ENCODE results near the gene CDC42EP3.

CDC42EP3 gene

DNA sequence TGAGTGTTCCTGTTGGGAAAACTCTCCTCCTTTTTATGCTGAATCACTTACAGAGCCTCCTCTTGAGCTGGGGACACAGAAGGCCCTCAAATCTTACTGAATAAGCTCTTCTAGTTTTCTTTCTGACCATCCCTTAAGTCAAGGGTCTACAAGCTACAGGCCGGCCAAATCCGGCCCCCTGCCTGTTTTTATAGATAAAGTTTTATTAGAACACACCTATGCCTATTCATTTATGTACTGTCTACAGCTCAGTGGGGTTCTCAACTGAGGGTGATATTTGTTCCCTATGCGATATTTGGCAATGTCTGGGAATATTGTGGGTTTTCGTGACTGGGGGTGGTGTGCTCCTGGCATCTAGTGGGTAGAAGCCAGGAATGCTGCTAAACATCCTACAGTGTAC is 14.0 kb downstream of the CDC42EP3 start:
- Histone ChIP-seq H3K4me1 (ENCODE audit: control insufficient read depth, insufficient read depth, low read length) (peaks cover 19% of the 10 kb centered on the region), H3K4me3 (ENCODE audit: low read length) (no peak overlapping the region), H3K36me3 (ENCODE audit: control insufficient read depth, insufficient read depth, low read length) (no peaks in the 10 kb centered on the region), H3K27ac (ENCODE audit: low read length) (no peak overlapping the region), H3K27me3 (ENCODE audit: control insufficient read depth, insufficient read depth, low read length) (no peaks in the 10 kb centered on the region), H3K9me3 (ENCODE audit: control insufficient read depth, insufficient read depth, low read length) (no peaks in the 10 kb centered on the region)
- no peak for DNase-seq (ENCODE audit: low read depth, low spot score)
- WGBS (ENCODE audit: insufficient coverage, insufficient read length) = no CpG with 5 or more reads among the region's 4 CpGs

GRCh38 chr2:37656512-37657423 is 14.7 kb downstream of the CDC42EP3 start:
- Histone ChIP-seq H3K4me3 (ENCODE audit: low read length) (no peak overlapping the region), H3K27ac (ENCODE audit: low read length) (no peak overlapping the region), H3K27me3 (ENCODE audit: control insufficient read depth, insufficient read depth, low read length) (no peaks in the 10 kb centered on the region), H3K4me1 (ENCODE audit: control insufficient read depth, insufficient read depth, low read length) (peaks cover 20% of the 10 kb centered on the region), H3K9me3 (ENCODE audit: control insufficient read depth, insufficient read depth, low read length) (no peaks in the 10 kb centered on the region), H3K36me3 (ENCODE audit: control insufficient read depth, insufficient read depth, low read length) (no peaks in the 10 kb centered on the region)
- WGBS (ENCODE audit: insufficient coverage, insufficient read length) = no CpG with 5 or more reads among the region's 11 CpGs
- peak; percentile 87 for DNase-seq (ENCODE audit: low read depth, low spot score)

DNA sequence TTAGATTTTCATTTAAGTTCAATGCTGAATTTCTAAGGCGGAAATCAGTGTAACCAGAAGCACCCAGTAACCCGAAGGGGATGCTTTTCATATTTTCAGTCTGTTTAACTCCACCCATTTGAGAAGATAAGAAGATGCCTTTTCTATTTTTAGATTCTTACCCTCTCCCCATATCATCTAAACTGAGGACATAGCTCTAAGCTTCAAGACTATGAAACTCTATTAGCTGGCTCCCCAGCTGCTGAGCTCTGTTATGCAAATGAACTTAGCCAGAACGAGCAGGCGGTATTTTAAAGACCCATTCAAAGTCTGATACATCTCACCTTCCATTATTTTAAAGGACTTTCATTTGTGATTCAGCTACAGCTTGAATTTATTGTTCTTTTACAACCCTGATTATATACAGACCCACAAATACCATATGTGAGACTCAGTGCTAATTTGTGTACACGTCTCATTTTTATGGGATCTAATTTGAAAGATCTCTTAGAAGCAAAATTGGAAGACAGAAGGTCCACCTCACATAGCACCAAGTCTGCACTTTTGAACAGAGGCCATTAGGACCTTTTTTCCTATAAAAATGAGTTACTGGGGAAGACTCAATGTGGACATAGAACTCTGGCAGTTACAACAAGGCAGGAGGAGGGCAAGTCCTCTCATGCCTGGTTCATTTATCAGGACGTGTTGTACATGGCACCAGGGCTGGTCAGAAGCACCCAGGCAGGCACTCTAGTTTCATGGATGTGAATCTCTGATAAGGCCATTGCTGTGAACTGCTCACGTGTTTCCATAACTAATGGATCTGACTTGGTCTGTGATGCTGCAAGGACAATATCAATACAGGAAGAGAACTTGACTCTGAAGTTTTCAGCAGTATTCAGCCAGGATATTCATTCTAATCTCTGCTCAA is 16.3 kb downstream of the CDC42EP3 start:
- H3K4me3 ChIP-seq (ENCODE audit: low read length) = no peak overlapping the region
- H3K27ac ChIP-seq (ENCODE audit: low read length) = no peak overlapping the region
- H3K27me3 ChIP-seq (ENCODE audit: control insufficient read depth, insufficient read depth, low read length) = no peaks in the 10 kb centered on the region
- no CpG with 5 or more reads among the region's 7 CpGs for WGBS (ENCODE audit: insufficient coverage, insufficient read length)
- H3K4me1 ChIP-seq (ENCODE audit: control insufficient read depth, insufficient read depth, low read length) = peaks cover 22% of the 10 kb centered on the region
- no peak for DNase-seq (ENCODE audit: low read depth, low spot score)
- H3K9me3 ChIP-seq (ENCODE audit: control insufficient read depth, insufficient read depth, low read length) = no peaks in the 10 kb centered on the region
- H3K36me3 ChIP-seq (ENCODE audit: control insufficient read depth, insufficient read depth, low read length) = no peaks in the 10 kb centered on the region

DNA sequence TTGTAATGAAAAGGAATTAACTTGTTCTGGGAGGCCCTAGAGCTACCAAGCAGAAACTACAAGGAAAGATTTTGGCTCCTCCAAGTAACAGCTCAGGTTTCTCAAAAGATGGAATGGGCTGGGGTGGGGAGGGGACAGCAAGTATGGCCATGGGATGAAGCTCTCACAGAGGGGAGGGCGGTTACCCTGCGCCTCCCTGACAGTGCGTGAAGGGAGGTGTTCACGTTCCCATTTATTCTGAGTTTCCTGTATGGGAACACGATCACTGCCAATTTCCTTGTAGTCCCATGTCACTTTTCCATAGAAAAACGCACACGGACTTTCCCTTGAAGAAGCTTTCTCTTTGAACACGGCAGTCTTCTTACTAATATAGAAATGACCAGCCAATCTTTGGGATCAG is 17.0 kb downstream of the CDC42EP3 start:
- no CpG with 5 or more reads among the region's 8 CpGs for WGBS (ENCODE audit: insufficient coverage, insufficient read length)
- peaks cover 22% of the 10 kb centered on the region for H3K4me1 ChIP-seq (ENCODE audit: control insufficient read depth, insufficient read depth, low read length)
- H3K27me3 ChIP-seq (ENCODE audit: control insufficient read depth, insufficient read depth, low read length) = no peaks in the 10 kb centered on the region
- H3K9me3 ChIP-seq (ENCODE audit: control insufficient read depth, insufficient read depth, low read length) = no peaks in the 10 kb centered on the region
- DNase-seq (ENCODE audit: low read depth, low spot score) = no peak
- no peak overlapping the region for H3K27ac ChIP-seq (ENCODE audit: low read length)
- H3K4me3 ChIP-seq (ENCODE audit: low read length) = no peak overlapping the region
- H3K36me3 ChIP-seq (ENCODE audit: control insufficient read depth, insufficient read depth, low read length) = no peaks in the 10 kb centered on the region

- no peaks in the 10 kb centered on the region for H3K27me3 ChIP-seq (ENCODE audit: control insufficient read depth, insufficient read depth, low read length)
- H3K27ac ChIP-seq (ENCODE audit: low read length) = no peak overlapping the region
- no CpG with 5 or more reads among the region's 14 CpGs for WGBS (ENCODE audit: insufficient coverage, insufficient read length)
- DNase-seq (ENCODE audit: low read depth, low spot score) = no peak
- no peaks in the 10 kb centered on the region for H3K9me3 ChIP-seq (ENCODE audit: control insufficient read depth, insufficient read depth, low read length)
- peaks cover 22% of the 10 kb centered on the region for H3K4me1 ChIP-seq (ENCODE audit: control insufficient read depth, insufficient read depth, low read length)
- no peak overlapping the region for H3K4me3 ChIP-seq (ENCODE audit: low read length)
- no peaks in the 10 kb centered on the region for H3K36me3 ChIP-seq (ENCODE audit: control insufficient read depth, insufficient read depth, low read length)
Observed at GRCh38 chr2:37653805-37654378, 17.6 kb downstream of the CDC42EP3 start.

DNA sequence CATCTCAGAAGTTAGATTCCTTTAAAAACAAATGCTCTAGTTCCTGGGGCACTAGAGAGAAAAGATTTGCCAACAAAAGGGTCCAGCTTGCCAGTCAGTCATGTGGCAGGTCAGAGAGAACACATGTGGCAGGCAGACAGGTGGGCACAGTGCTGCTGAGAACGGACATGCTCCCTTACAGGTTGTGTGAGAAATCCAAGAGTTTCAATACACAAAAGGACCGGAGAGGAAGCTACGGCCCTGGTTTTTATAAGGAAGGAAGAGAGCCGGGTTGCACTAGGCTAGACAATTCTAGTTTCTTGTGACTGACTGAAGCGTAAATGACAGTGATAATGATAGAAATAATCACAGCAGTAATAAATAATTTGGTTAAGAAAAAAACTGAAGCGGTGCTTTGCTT is 18.3 kb downstream of the CDC42EP3 start:
- H3K27me3 ChIP-seq (ENCODE audit: control insufficient read depth, insufficient read depth, low read length) = no peaks in the 10 kb centered on the region
- WGBS (ENCODE audit: insufficient coverage, insufficient read length) = no CpG with 5 or more reads among the region's 6 CpGs
- H3K4me3 ChIP-seq (ENCODE audit: low read length) = no peak overlapping the region
- peaks cover 2% of the 10 kb centered on the region; the same call in 1 of the 2 replicates for H3K36me3 ChIP-seq (ENCODE audit: control insufficient read depth, insufficient read depth, low read length)
- DNase-seq (ENCODE audit: low read depth, low spot score) = no peak
- H3K9me3 ChIP-seq (ENCODE audit: control insufficient read depth, insufficient read depth, low read length) = no peaks in the 10 kb centered on the region
- no peak overlapping the region for H3K27ac ChIP-seq (ENCODE audit: low read length)
- peaks cover 23% of the 10 kb centered on the region for H3K4me1 ChIP-seq (ENCODE audit: control insufficient read depth, insufficient read depth, low read length)

GRCh38 chr2:37652199-37652640 is 19.2 kb downstream of the CDC42EP3 start:
- Histone ChIP-seq H3K27ac (ENCODE audit: low read length) (no peak overlapping the region), H3K4me3 (ENCODE audit: low read length) (no peak overlapping the region), H3K27me3 (ENCODE audit: control insufficient read depth, insufficient read depth, low read length) (no peaks in the 10 kb centered on the region), H3K4me1 (ENCODE audit: control insufficient read depth, insufficient read depth, low read length) (peaks cover 19% of the 10 kb centered on the region), H3K36me3 (ENCODE audit: control insufficient read depth, insufficient read depth, low read length) (peaks cover 2% of the 10 kb centered on the region; the same call in 1 of the 2 replicates), H3K9me3 (ENCODE audit: control insufficient read depth, insufficient read depth, low read length) (no peaks in the 10 kb centered on the region)
- DNase-seq (ENCODE audit: low read depth, low spot score) = no peak
- WGBS (ENCODE audit: insufficient coverage, insufficient read length) = no CpG with 5 or more reads among the region's 5 CpGs

DNA sequence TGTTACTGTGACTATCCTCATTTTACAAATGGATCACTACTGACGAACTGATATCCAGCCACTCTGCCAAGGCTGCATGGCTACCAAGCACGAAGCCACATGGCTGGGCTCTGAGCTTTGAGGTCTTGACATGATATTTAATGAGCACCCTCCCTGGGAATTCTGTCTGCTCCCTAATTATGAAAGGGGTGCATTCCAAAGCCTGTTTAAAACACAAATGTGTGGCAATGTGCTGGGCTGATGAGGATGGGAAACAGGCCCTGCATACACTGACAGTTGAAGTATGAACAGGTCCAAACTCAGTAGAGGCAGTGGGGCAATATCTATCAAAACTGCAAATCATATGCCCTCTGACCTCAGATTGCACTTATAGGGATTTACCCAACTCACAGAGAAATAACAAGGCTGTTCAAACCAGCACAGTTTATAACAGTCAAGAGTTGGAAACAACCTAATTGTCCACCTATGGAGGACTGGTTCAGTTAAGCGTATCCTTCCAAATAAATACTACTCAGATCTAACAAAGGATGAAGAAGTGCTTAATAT is 20.8 kb downstream of the CDC42EP3 start:
- WGBS (ENCODE audit: insufficient coverage, insufficient read length) = no CpG with 5 or more reads among the region's 3 CpGs
- Histone ChIP-seq H3K36me3 (ENCODE audit: control insufficient read depth, insufficient read depth, low read length) (peaks cover 2% of the 10 kb centered on the region; the same call in 1 of the 2 replicates), H3K27me3 (ENCODE audit: control insufficient read depth, insufficient read depth, low read length) (no peaks in the 10 kb centered on the region), H3K9me3 (ENCODE audit: control insufficient read depth, insufficient read depth, low read length) (no peaks in the 10 kb centered on the region), H3K4me3 (ENCODE audit: low read length) (no peak overlapping the region), H3K27ac (ENCODE audit: low read length) (no peak overlapping the region), H3K4me1 (ENCODE audit: control insufficient read depth, insufficient read depth, low read length) (peaks cover 15% of the 10 kb centered on the region)
- DNase-seq (ENCODE audit: low read depth, low spot score) = no peak

GRCh38 chr2:37649518-37649917 is 21.9 kb downstream of the CDC42EP3 start:
- H3K9me3 ChIP-seq (ENCODE audit: control insufficient read depth, insufficient read depth, low read length) = no peaks in the 10 kb centered on the region
- WGBS (ENCODE audit: insufficient coverage, insufficient read length) = no CpG with 5 or more reads among the region's 3 CpGs
- no peak overlapping the region for H3K4me3 ChIP-seq (ENCODE audit: low read length)
- H3K4me1 ChIP-seq (ENCODE audit: control insufficient read depth, insufficient read depth, low read length) = peaks cover 12% of the 10 kb centered on the region
- no peak for DNase-seq (ENCODE audit: low read depth, low spot score)
- H3K27me3 ChIP-seq (ENCODE audit: control insufficient read depth, insufficient read depth, low read length) = no peaks in the 10 kb centered on the region
- peaks cover 2% of the 10 kb centered on the region; the same call in 1 of the 2 replicates for H3K36me3 ChIP-seq (ENCODE audit: control insufficient read depth, insufficient read depth, low read length)
- no peak overlapping the region for H3K27ac ChIP-seq (ENCODE audit: low read length)
